ENCODE measurements around the gene SLC38A9.

- TF ChIP-seq CTCF (conservative IDR thresholded peaks at IDR 0.05 in 1 of 2, IDR thresholded peaks at IDR 0.05 in 1 of 2; ENCODE audit: low read depth in 1 of 2, low read length in 2 of 2) (no peak), EZH2 (IDR thresholded peaks at IDR 0.05; ENCODE audit: low read length, missing control alignments) (no peak)
Observed at GRCh38 chr5:55609413-55609812, 102.7 kb downstream of the SLC38A9 start.
